Peyer's patch (tissue), 4 donors: ENCODE data around the gene SLC4A3. TPM values are rescaled to one million over a fixed set of nuclear protein-coding genes. Genes with fewer than 3 reads are reported as not detected.

ENCODE experiments used
- DNase-seq, 3 donors: peaks; one replicate each; pipeline ENCODE4 v3.0.0-alpha.2; 2017 to 2019
- H3K27ac ChIP-seq, 4 donors: fragments of 200-600 bp; sonication (generic); one replicate each; pipeline ENCODE4 v1.5.1; 2016 to 2019
- H3K27me3 ChIP-seq, 2 donors: fragments of 200-600 bp; sonication (generic); one replicate each; pipeline ENCODE4 v1.5.1; 2019
- H3K36me3 ChIP-seq, 3 donors: fragments of 200-600 bp; sonication (generic); one replicate each; pipeline ENCODE4 v1.5.1; 2016 to 2019
- H3K4me1 ChIP-seq, 4 donors: fragments of 200-600 bp; sonication (generic); one replicate each; pipeline ENCODE4 v1.5.1; 2016 to 2019
- H3K4me3 ChIP-seq, 4 donors: fragments of 200-600 bp; sonication (generic); 1 replicate in 3 of 4; 2 replicates in 1 of 4; pipeline ENCODE4 v1.5.1; 2016 to 2019; ENCODE audit warnings: mild to moderate bottlenecking in 1 of 4
- H3K9me3 ChIP-seq, 4 donors: fragments of 200-600 bp; sonication (generic); one replicate each; pipeline ENCODE4 v1.5.1; 2016 to 2019; ENCODE audit warnings: mild to moderate bottlenecking in 1 of 4
- CTCF ChIP-seq, 6 experiments: fragments of 450-650 bp in 4 of 6; fragments of 200-600 bp in 2 of 6; sonication (generic) in 1 of 6; IDR thresholded peaks; one replicate each; pipeline ENCODE4 v1.5.1; 2017 to 2019; ENCODE audit warnings: antibody characterized with exemption in 6 of 6, mild to moderate bottlenecking in 3 of 6, moderate library complexity in 1 of 6
- POLR2A ChIP-seq, 2 donors: fragments of 450-650 bp; IDR thresholded peaks; one replicate each; pipeline ENCODE4 v1.5.1; 2017; ENCODE audit warnings: antibody characterized with exemption in 2 of 2, mild to moderate bottlenecking in 2 of 2, moderate library complexity in 2 of 2
- total RNA-seq, 4 donors: library from RNA; depleted of rRNA; stranded (reverse); fragments of >200 nt; gene quantifications; one replicate each; pipeline ENCODE4 v1.1.0, GENCODE V29; 2016

Gene SLC4A3
- total RNA-seq, 4 donors from 2014 or later, result 0.57 to 8.1 TPM; not detected in 2

- TF ChIP-seq CTCF (IDR thresholded peaks at IDR 0.05), result no peak
- no peak overlapping the region for H3K4me3 ChIP-seq
- no peaks in the 10 kb centered on the region for H3K27me3 ChIP-seq
- no peak overlapping the region for H3K27ac ChIP-seq
- DNase-seq, result no peak
- no peaks in the 10 kb centered on the region for H3K9me3 ChIP-seq
- H3K36me3 ChIP-seq, result peaks cover 0 to 35% (median 0%) of the 10 kb centered on the region in 3 donors
- H3K4me1 ChIP-seq, result peaks cover 0 to 6% (median 3%) of the 10 kb centered on the region in 4 donors
Measured at GRCh38 chr2:219615036-219615435, 12.4 kb upstream of the SLC4A3 start.

- Histone ChIP-seq H3K4me3 (no peak overlapping the region), H3K36me3 (peaks cover 0 to 35% (median 0%) of the 10 kb centered on the region in 3 donors), H3K4me1 (peaks cover 0 to 6% (median 3%) of the 10 kb centered on the region in 4 donors), H3K27ac (no peak overlapping the region), H3K27me3 (no peaks in the 10 kb centered on the region), H3K9me3 (no peaks in the 10 kb centered on the region)
- DNase-seq, result no peak
- TF ChIP-seq POLR2A (IDR thresholded peaks at IDR 0.05) (no peak), CTCF (IDR thresholded peaks at IDR 0.05) (no peak)
Measured at GRCh38 chr2:219615894-219616293, 11.5 kb upstream of the SLC4A3 start.

- TF ChIP-seq CTCF (IDR thresholded peaks at IDR 0.05), result no peak
- no peak for TF ChIP-seq POLR2A (IDR thresholded peaks at IDR 0.05)
Measured at GRCh38 chr2:219616550-219616949, 10.9 kb upstream of the SLC4A3 start.

GRCh38 chr2:219618733-219619122 is 8.7 kb upstream of the SLC4A3 start:
- H3K4me1 ChIP-seq, result no peaks in the 10 kb centered on the region
- no peak overlapping the region for H3K27ac ChIP-seq
- no peak for DNase-seq
- no peaks in the 10 kb centered on the region for H3K9me3 ChIP-seq
- no peaks in the 10 kb centered on the region for H3K27me3 ChIP-seq
- no peak for TF ChIP-seq POLR2A (IDR thresholded peaks at IDR 0.05)
- H3K4me3 ChIP-seq, result no peak overlapping the region
- peaks cover 0 to 23% (median 0%) of the 10 kb centered on the region in 3 donors for H3K36me3 ChIP-seq

More at GRCh38 chr2:219616550-219616949, 10.9 kb upstream of the SLC4A3 start:
- Histone ChIP-seq H3K27me3 (no peaks in the 10 kb centered on the region), H3K9me3 (no peaks in the 10 kb centered on the region), H3K4me3 (no peak overlapping the region), H3K27ac (no peak overlapping the region), H3K4me1 (peaks cover 0 to 6% (median 3%) of the 10 kb centered on the region in 4 donors), H3K36me3 (peaks cover 0 to 33% (median 0%) of the 10 kb centered on the region in 3 donors)
- no peak for DNase-seq

- H3K36me3 ChIP-seq, result peaks cover 0 to 18% (median 0%) of the 10 kb centered on the region in 3 donors
- H3K27ac ChIP-seq, result no peak overlapping the region
- H3K4me1 ChIP-seq, result no peaks in the 10 kb centered on the region
- H3K4me3 ChIP-seq, result no peak overlapping the region
- H3K27me3 ChIP-seq, result no peaks in the 10 kb centered on the region
- TF ChIP-seq CTCF (IDR thresholded peaks at IDR 0.05) (no peak), POLR2A (IDR thresholded peaks at IDR 0.05) (no peak)
- H3K9me3 ChIP-seq, result no peaks in the 10 kb centered on the region
- no peak for DNase-seq
Measured at GRCh38 chr2:219619235-219619634, 8.2 kb upstream of the SLC4A3 start.

- DNase-seq, result no peak
- Histone ChIP-seq H3K9me3 (no peaks in the 10 kb centered on the region), H3K4me3 (no peak overlapping the region), H3K27me3 (no peaks in the 10 kb centered on the region), H3K27ac (no peak overlapping the region), H3K4me1 (no peaks in the 10 kb centered on the region), H3K36me3 (peaks cover 0 to 6% (median 0%) of the 10 kb centered on the region in 3 donors)
- no peak for TF ChIP-seq POLR2A (IDR thresholded peaks at IDR 0.05)
- no peak for TF ChIP-seq CTCF (IDR thresholded peaks at IDR 0.05)
Measured at GRCh38 chr2:219620546-219620945, 6.9 kb upstream of the SLC4A3 start.
